Stimulated activated memory B cell treated with anti-CD40 and anti-IgM and Interleukin-4, amounts not matched to agents 10 μg/mL and 1 μg/mL and 100 μg/mL, for 72 hours (primary cell): Measurements from ENCODE around the gene USP22.

Experiments used
- ATAC-seq: fragments of 150-1000 bp; cut with Tn5 transposase; 2 replicates; pipeline ENCODE4 v1.10.0; 2021
- H3K27ac Mint-ChIP-seq: one replicate; pipeline ENCODE4 v1.8.0; 2022; ENCODE audit warnings: mild to moderate bottlenecking, mixed read lengths
- H3K27me3 Mint-ChIP-seq: one replicate; pipeline ENCODE4 v1.8.0; 2022; ENCODE audit warnings: mixed read lengths
- H3K36me3 Mint-ChIP-seq: one replicate; pipeline ENCODE4 v1.8.0; 2022; ENCODE audit warnings: mixed read lengths
- H3K4me1 Mint-ChIP-seq: one replicate; pipeline ENCODE4 v1.8.0; 2022; ENCODE audit warnings: mixed read lengths
- H3K4me3 Mint-ChIP-seq: one replicate; pipeline ENCODE4 v1.8.0; 2022; ENCODE audit warnings: mild to moderate bottlenecking, moderate library complexity, mixed read lengths
- H3K9me3 Mint-ChIP-seq: one replicate; pipeline ENCODE4 v1.8.0; 2022; ENCODE audit warnings: mixed read lengths

Gene USP22

GRCh38 chr17:20952183-20952582, 90.6 kb downstream of the USP22 start:
- peaks cover 20% of the 10 kb centered on the region for H3K27me3 Mint-ChIP-seq
- no peak overlapping the region for H3K4me3 Mint-ChIP-seq
- peaks cover 10% of the 10 kb centered on the region for H3K4me1 Mint-ChIP-seq
- H3K36me3 Mint-ChIP-seq: no peaks in the 10 kb centered on the region
- ATAC-seq: no peak
- no peaks in the 10 kb centered on the region for H3K9me3 Mint-ChIP-seq
- H3K27ac Mint-ChIP-seq: no peak overlapping the region
